Measurements from ENCODE around the gene IMPA2. TPM values are rescaled to one million over a fixed set of nuclear protein-coding genes. Genes with fewer than 3 reads are reported as not detected.

The IMPA2 gene
- total and polyA plus RNA-seq, 8 donors = 93.5 to 286 (median 156) TPM

DNA sequence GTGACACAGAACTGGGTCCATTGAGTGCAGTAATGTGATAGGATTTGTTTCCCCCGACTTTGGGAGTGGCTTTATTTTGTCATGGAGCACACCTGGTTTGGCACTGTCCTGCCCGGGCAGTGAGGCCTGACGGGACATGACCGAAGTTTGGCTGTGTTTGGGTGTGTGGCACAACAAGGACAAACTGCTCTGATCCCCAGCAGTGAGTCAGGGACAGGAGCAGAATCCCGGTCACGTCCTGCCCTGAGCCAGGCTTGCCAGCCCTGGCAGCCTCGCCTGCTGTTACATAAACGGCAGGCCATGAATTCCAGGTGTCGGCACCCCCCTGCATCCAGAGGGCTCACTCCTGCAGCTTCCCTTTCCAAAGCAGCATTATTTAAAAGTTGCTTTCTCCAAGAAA lies 45.7 kb downstream of the IMPA2 start:
- intact Hi-C loops (cut with DNase I) = no loop called here
- Histone ChIP-seq H3K4me3 (no peak overlapping the region), H3K27me3 (no peaks in the 10 kb centered on the region), H3K27ac (peak overlapping the region; percentile 78 to 92 (median 85)), H3K9me3 (no peaks in the 10 kb centered on the region), H3K4me1 (peaks cover 8 to 22% (median 13%) of the 10 kb centered on the region in 3 donors), H3K36me3 (peaks cover 0 to 64% (median 9%) of the 10 kb centered on the region in 3 donors)
- WGBS, 2 donors = 20 to 21% methylated on average over 9 of the region's 9 CpGs
- TF ChIP-seq, protein P1, sequence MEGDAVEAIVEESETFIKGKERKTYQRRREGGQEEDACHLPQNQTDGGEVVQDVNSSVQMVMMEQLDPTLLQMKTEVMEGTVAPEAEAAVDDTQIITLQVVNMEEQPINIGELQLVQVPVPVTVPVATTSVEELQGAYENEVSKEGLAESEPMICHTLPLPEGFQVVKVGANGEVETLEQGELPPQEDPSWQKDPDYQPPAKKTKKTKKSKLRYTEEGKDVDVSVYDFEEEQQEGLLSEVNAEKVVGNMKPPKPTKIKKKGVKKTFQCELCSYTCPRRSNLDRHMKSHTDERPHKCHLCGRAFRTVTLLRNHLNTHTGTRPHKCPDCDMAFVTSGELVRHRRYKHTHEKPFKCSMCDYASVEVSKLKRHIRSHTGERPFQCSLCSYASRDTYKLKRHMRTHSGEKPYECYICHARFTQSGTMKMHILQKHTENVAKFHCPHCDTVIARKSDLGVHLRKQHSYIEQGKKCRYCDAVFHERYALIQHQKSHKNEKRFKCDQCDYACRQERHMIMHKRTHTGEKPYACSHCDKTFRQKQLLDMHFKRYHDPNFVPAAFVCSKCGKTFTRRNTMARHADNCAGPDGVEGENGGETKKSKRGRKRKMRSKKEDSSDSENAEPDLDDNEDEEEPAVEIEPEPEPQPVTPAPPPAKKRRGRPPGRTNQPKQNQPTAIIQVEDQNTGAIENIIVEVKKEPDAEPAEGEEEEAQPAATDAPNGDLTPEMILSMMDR (IDR thresholded peaks at IDR 0.05) = no peak
- FAIRE-seq (no peak), DNase-seq (peak; percentile 79 to 91 (median 90)), ATAC-seq (peak; percentile 87 to 92 (median 90))

DNA sequence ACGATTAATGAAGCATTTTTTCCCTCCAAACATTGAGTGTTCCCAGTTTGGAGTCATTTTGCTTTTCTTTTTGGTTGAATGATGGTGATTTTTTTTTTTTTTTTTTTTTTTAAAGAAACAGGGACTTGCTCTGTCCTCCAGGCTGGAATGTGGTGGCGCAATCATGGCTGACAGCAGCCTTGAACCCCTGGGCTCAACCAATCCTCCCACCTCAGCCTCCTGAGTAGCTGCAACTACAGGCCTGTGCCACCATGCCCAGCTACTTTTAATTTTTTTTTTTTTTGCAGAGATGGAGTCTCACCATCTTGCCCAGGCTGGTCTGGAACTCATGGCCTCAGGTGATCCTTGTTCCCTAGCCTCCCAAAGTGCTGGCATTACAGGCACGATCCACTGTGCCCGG lies 46.2 kb downstream of the IMPA2 start:
- peak in 1 of 6 donors; percentile 23 for DNase-seq
- peak in 1 of 4 donors; percentile 0 for ATAC-seq
- H3K9me3 ChIP-seq = no peaks in the 10 kb centered on the region
- no peak for FAIRE-seq
- H3K27me3 ChIP-seq = no peaks in the 10 kb centered on the region
- TF ChIP-seq, protein P1 (IDR thresholded peaks at IDR 0.05) = no peak
- peaks cover 8 to 22% (median 13%) of the 10 kb centered on the region in 3 donors for H3K4me1 ChIP-seq
- H3K36me3 ChIP-seq = peaks cover 0 to 67% (median 11%) of the 10 kb centered on the region in 3 donors
- intact Hi-C loops (cut with DNase I) = no loop called here
- 72 to 74% methylated on average over 4 of the region's 4 CpGs for WGBS, 2 donors
- H3K4me3 ChIP-seq = no peak overlapping the region
- H3K27ac ChIP-seq = peak overlapping the region; percentile 78 to 92 (median 85)

DNA sequence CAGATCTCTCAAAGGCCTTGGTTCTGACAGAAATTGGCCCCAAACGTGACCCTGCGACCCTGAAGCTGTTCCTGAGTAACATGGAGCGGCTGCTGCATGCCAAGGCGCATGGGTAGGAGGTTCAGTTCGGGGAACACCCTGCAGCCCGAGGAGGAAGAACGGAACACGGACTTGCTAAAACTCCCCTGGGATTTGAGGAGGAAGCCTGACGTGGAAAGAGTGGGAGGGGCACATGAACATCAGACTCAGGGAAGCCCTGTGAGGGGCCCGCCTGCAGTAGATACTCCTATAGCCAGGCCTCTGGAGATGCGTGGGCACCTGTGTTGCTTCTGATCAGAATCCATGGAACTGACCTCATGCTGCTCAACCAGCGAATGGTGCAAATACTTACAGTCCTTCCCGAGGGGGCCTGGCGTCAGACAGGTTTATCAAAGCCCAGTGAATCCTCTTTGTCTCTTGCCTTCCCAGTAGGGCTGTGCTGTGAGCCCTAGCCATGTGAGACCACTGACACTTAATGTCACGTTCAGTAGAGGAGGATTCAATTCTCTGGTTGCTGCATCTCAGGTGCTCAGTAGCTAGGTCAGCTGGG lies 46.8 kb downstream of the IMPA2 start:
- H3K4me1 ChIP-seq = peaks cover 8 to 22% (median 13%) of the 10 kb centered on the region in 3 donors
- H3K4me3 ChIP-seq = no peak overlapping the region
- no peak for FAIRE-seq
- no peaks in the 10 kb centered on the region for H3K9me3 ChIP-seq
- TF ChIP-seq, protein P1 (IDR thresholded peaks at IDR 0.05) = no peak
- no peak for ATAC-seq
- H3K27ac ChIP-seq = peak overlapping the region in 2 of 4 donors; percentile 78 to 92
- intact Hi-C loops (cut with DNase I) = no loop called here
- no peaks in the 10 kb centered on the region for H3K27me3 ChIP-seq
- H3K36me3 ChIP-seq = peaks cover 0 to 68% (median 11%) of the 10 kb centered on the region in 3 donors
- peak in 1 of 6 donors; percentile 15 for DNase-seq
- WGBS, 2 donors = 78 to 83% methylated on average over 15 of the region's 15 CpGs

DNA sequence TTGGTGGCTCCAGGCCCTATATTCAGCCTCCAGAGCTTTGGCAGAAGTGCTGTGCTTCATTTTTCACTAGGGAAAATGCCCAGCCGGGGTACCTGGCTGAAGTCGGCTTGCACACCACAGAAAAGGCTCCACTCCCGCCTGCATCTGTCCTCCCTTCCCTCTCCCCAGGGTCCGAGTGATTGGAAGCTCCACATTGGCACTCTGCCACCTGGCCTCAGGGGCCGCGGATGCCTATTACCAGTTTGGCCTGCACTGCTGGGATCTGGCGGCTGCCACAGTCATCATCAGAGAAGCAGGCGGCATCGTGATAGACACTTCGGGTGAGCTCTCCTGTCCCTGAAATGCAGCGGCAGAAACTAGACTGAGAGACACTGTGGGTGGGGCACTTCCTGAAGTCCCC lies 47.4 kb downstream of the IMPA2 start:
- Histone ChIP-seq H3K27ac (peak overlapping the region in 1 of 4 donors; percentile 6), H3K36me3 (peaks cover 0 to 69% (median 11%) of the 10 kb centered on the region in 3 donors), H3K27me3 (no peaks in the 10 kb centered on the region), H3K4me1 (peaks cover 8 to 22% (median 13%) of the 10 kb centered on the region in 3 donors), H3K9me3 (no peaks in the 10 kb centered on the region), H3K4me3 (no peak overlapping the region)
- 58 to 68% methylated on average over 11 of the region's 11 CpGs for WGBS, 2 donors
- DNase-seq (peak in 2 of 6 donors; percentile 18 to 60), ATAC-seq (no peak), FAIRE-seq (no peak)
- TF ChIP-seq, protein P1 (IDR thresholded peaks at IDR 0.05) = no peak
- intact Hi-C loops (cut with DNase I) = no loop called here
